GM18870 (cell line): Measurements from ENCODE around the gene YPEL4.
"Not testable (repeated sequence)": the region's sequence is repeated elsewhere in the genome, so short reads cannot be mapped to it uniquely, and the experiment has no call there.

Experiments used
- ATAC-seq: cut with Tn5 transposase; IDR thresholded peaks from one replicate; pipeline ENCODE4 v1.9.1; 2021; ENCODE audit warnings: moderate library complexity; ENCODE audit not compliant: unreplicated experiment

Gene YPEL4, protein sequence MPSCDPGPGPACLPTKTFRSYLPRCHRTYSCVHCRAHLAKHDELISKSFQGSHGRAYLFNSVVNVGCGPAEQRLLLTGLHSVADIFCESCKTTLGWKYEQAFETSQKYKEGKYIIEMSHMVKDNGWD

DNA sequence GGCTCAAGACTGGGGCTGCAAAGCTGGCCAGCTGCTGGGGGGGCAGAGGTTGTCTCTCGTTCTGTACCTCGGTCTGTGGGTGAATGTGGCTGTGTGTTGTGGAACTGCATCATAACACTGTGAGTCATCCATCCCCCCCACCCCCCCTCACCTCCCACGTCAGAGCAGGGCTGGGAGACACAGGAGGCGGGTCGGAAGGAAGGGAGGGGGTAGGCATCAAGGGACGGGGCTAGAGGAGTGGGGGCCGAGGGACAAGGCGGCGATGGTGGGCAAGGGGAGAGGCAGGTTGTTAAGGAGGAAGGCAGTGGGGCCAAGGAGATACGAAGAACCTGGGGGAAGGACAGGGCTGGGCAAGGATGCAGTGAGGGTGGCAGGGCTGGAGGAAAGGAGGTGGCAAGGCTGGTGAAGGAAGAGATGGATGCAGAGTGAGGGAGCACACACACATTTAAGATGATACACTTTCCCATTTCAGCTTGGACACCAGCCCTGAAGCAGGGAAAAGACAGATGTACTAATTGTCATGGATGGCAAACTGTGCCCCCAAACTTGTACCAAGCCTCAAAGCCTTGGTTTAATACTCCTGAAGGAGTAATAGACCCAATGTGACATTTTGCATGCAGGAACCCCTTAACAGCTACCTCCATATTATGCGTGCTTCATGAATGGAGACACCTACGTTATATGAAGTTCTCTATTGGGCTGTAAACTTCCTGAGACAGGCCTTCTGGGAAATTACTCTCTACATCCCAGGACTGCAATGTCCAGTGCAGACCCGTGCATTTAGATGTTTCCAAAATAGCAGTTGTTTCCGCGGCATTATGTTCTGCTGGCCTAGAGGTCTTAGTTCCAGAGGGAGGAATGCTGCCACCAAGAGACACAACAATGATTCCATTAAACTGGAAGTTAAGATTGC, at the start of gene YPEL4:
Gene YPEL4 (minus strand): TSS at position 87 of the 913 bp plus-strand sequence. CDS start 2,805 bp downstream, outside the sequence.
- no peak for ATAC-seq

- no peak for ATAC-seq
Observed at GRCh38 chr11:57698843-57699365, 49.2 kb upstream of the YPEL4 start.

- ATAC-seq, result not testable (repeated sequence)
Observed at GRCh38 chr11:57690474-57690873, 40.8 kb upstream of the YPEL4 start.

DNA sequence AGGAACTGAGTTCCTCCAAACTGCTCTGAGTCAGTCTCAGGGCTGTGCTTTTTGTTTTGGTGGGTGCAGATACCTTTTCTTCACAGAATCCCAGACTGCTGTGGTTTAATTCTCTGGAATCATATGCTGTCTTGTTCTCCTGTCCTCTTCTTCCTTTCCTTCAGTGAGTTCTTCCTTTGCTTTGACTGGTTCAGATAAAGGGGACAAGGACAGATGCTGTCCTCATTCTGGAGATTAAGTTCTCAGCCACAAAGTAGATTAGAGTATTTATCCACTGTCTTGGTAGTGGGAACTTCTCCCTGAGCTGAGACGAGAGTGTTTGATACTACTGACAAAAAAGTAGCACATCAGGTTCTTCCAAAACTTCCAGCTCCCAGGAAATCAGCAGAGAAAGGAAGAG, 31.5 kb upstream of the YPEL4 start:
- no peak for ATAC-seq

DNA sequence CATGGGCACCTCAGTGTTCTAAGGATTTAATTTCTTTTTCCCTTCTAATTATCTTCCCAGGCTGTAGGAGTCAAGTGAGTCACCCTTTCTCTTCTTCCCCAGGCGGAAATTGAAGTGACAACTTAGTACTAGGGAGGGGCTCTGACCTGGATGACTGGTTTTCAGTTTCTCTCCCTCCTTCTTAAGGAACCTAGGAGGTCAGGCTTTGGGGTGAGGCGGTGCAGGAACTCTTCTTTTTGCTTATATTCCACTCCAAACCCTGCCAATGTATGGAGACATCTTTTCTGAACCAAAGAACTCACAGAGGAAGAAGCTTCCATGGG, 30.8 kb upstream of the YPEL4 start:
- peak; percentile 35 for ATAC-seq

DNA sequence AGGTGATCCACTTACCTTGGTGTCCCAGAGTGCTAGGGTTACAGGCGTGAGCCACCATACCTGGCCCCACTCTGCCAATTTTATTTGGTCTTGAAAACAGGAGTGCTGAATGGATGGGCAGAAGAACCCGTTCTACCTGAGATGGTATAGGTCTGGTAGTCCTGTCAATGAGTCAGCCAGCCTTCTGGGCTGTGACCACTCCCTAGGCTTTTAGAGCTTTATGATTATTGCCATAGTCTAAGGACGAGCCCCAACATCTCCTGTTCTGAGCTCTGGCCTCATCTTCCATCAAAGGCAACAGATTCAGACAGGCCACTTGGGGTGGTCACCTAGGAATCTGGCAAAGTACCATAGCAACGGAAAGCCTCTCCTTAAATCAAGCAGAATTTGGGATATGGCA, 29.7 kb upstream of the YPEL4 start:
- ATAC-seq, result no peak

- ATAC-seq, result no peak
Observed at GRCh38 chr11:57675176-57675941, 25.6 kb upstream of the YPEL4 start.

GRCh38 chr11:57674251-57674650, 24.5 kb upstream of the YPEL4 start:
- ATAC-seq, result no peak

DNA sequence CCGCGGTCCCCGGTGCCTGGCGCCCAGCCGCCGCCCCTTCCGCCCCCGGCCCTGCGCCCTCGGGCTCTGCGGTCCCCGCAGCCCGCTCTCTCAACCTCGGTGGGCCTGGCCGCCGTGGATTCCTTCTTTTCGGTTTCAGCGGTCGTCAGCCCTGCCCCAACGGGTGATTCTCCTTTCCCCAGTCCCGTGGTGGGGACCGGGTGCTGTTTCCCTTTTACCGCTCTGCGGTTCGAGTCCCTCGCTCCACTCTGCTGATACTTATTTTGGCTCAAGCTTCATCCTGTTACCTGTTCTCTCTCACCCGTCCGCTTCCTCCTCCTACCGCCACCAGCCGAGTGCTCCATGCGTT, 18.7 kb upstream of the YPEL4 start:
- ATAC-seq, result peak; percentile 4

GRCh38 chr11:57667736-57668433, 18.2 kb upstream of the YPEL4 start, which contains the start of gene ZDHHC5:
Gene ZDHHC5 (plus strand): TSS chr11:57668114. CDS start chr11:57673091, 4,977 bp downstream.
- ATAC-seq, result peak; percentile 78

- ATAC-seq, result peak; percentile 69
Observed at GRCh38 chr11:57667117-57667735, 17.5 kb upstream of the YPEL4 start.

GRCh38 chr11:57663975-57664374, 14.3 kb upstream of the YPEL4 start:
- ATAC-seq, result no peak

GRCh38 chr11:57662893-57663292, 13.2 kb upstream of the YPEL4 start:
- ATAC-seq, result no peak

- no peak for ATAC-seq
Observed at GRCh38 chr11:57659669-57660068, 10.0 kb upstream of the YPEL4 start.

DNA sequence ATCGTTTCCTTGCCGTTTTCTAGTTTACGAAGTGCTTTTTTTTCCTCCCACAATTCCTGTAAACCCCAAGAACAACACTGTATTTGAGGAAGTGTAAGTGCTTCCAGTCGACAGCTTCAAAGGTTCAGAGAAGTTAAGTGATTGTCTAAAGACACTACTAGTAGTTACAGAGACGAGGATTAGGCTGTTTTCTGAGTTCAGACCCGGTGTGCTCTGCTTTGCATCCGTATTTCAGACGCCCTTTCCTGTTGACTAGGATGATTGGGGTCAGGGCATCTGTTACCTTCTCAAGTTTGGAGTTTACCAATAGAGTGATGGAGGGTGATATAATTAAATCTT, 8.3 kb upstream of the YPEL4 start:
- ATAC-seq, result no peak

DNA sequence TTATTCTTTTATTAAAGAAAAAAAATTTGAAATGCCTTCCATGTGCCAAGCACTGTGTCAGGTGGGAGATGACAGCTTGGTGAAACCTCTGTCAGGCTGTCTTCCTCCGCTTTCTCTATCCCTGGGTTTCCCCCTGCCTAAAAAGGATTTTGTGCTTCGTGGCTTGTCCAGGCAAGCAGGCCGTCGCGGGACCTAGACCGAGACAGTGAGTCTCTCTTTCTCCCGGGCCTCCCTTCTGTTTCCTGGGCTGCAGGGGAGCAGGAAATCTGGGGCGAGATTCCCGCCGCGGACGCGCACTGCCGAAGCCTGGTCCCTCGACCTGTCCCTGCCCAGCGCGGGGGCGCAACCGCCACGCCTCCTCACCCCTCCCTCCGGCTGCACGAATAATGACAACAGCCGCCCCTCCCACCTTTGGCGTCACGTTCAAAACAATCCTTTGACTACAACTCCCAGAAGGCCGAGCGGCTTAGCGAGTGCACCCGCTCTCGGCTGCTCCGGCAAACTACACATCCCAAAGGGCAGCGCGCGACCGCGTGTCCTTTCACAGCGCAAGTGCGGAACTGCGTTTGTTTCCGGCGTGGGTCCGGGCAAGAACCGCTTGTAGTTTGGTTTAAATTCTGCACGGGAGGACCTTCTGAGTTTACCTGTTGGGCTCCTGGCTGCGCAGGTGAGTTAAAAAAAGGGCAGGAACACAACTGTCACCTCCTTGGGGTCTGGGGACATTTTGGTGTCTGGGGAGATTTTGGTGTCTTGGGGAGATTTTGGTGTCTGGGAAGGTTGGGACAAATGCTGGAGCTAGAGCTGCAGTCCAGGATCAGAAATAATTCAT, 7.7 kb upstream of the YPEL4 start, which contains the start of gene CLP1:
Gene CLP1 (plus strand): TSS at position 569 of the 829 bp plus-strand sequence. CDS start 1,715 bp downstream, outside the sequence.
- peak; percentile 99 for ATAC-seq

DNA sequence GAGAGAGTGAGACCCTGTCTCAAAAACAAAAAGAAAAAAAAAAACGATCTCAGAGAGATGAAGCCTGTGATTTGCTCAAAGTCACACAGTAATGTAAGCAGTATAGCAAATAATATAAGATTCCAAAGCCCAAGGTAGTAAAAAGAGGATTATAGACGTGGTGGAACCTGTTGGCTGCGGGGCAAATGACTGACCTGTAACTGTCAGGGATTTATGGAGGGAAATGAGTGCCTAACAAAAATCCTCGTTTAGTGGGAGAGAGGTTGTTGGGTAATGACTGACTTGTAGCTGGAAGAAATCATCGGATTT, 7.1 kb upstream of the YPEL4 start:
- ATAC-seq, result no peak

- no peak for ATAC-seq
Observed at GRCh38 chr11:57653163-57653562, 3.5 kb upstream of the YPEL4 start.

- ATAC-seq, result no peak
Observed at GRCh38 chr11:57652662-57653061, 3.0 kb upstream of the YPEL4 start.

DNA sequence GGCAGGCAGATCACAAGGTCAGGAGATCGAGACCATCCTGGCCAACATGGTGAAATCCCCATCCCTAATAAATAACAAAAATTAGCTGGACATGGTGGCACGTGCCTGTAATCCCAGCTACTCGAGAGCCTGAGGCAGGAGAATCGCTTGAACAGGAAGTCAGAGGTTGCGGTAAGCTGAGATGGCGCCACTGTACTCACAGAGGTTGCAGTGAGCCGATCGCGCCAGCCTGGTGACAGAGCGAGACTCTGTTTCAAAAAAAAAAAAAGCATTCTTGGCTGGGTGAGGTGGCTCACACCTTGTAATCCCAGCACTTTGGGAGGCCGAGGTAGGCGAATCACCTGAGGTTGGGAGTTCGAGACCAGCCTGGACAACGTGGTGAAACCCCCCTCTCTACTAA, 2.5 kb upstream of the YPEL4 start:
- not testable (repeated sequence) for ATAC-seq
